GM19239 (cell line): ENCODE data around the gene CCR8.
"Not testable (repeated sequence)": the region's sequence is repeated elsewhere in the genome, so short reads cannot be mapped to it uniquely, and the experiment has no call there.

ENCODE experiments used
- DNase-seq: peaks from one replicate; pipeline ENCODE4 v3.0.0; 2011; ENCODE audit warnings: low spot score; ENCODE audit not compliant: insufficient read length
- FAIRE-seq: peaks from 2 replicates; lab custom pipeline; 2011; peaks lifted over from hg19 to GRCh38; lab: Jason Lieb, UNC

Gene CCR8

DNA sequence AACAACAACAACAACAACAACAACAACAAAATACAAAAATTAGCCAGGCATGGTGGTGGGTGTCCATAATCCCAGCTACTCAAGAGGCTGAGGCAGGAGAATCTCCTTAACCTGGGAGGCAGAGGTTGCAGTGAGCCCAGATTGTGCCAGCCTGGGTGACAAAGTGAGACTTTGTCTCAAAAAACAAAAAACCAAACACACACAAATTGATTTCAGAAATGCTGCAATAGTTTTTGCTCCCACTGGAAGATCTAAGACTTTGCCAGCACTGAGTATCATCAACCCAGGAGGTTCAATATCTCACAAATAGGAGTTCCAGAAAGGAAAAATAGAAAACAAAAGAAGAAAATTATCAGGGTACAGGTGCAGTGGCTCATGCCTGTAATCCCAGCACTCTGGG is 16.2 kb upstream of the CCR8 start:
- no peak for FAIRE-seq

DNA sequence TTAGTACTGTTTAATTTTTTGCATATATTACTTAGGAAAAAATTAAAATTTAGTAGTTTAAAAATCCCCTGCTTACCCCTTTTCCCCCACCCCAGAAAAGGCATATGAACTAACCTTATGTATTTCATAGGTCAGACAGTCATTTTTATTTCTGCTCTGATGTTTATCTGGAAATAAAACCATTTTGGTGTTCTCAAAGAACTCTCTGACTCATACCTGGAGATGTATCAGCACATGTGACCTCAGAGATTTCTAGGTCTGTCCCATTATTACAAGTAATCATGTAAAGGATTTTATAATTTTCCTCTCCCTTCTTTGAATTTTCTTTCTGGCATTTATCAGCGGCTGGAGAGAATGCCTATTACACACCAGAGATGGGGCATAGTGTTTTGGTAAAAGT is 14.1 kb upstream of the CCR8 start:
- FAIRE-seq, result no peak
- no peak for DNase-seq

More for the DNA sequence above, 16.2 kb upstream of the CCR8 start:
- no peak for DNase-seq

DNA sequence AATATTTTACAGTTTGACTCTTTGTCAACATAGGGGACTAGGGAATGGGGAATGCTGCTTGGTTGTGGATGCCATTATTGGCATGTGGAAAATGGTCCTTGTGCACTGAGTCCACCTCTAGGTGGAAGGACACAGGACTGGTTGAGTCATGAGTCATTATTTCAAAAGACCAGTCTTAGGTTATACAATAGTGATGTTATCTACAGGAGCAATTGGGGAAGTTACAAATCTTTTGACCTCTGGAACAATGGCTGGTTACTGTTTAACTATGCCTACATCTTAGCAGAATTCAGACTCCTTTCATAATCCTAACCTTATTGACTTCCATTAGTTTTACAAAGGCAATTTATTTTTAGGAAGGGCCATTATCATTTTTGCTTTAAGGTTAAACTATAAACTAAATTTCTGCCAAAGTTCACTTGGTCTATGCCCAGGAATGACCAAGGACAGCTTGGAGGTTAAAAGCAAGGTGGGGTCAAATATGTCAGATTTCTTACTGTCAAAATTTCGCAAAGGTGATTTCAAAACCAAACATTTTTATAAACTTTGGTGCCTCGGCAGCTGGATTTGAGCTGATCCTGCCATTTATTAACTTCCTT is 11.8 kb upstream of the CCR8 start:
- DNase-seq, result no peak
- peak; percentile 39 for FAIRE-seq

DNA sequence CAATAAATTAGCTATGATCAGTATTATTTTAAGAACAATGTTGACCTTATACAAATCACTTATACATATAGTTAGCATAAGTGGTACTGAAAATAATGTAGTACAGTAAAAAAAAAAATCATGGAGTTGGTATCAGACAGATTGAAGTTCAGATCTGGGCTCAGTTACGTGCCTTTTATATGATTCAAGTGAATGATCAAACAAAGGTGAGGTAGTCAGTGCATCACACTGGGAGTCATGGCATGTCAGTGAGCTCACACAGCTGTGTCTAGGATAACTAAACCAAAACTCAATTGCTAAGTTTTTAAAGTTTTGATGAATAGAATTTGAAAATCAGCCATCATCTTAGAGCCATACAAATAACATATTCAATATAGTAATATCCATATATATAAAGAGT is 11.2 kb upstream of the CCR8 start:
- DNase-seq (no peak), FAIRE-seq (no peak)

DNA sequence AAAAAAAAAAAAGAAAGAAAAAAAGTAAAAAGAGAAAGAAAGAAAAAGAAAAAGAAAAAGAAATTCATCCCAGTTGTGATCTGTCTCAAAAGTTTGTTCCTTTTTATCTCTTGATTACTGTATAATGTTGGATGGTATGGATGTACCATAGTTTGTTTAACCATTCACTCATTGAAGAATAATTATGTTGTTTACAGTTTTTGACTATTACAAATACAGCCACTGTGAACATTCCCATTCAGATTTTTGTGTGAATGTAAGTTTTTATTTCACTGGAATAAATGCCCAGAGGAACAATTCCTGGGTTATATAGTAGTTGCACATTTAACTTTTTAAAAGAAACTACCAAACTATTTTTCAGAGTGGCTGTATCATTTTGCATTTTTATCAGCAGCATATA is 10.3 kb upstream of the CCR8 start:
- FAIRE-seq (no peak), DNase-seq (no peak)

DNA sequence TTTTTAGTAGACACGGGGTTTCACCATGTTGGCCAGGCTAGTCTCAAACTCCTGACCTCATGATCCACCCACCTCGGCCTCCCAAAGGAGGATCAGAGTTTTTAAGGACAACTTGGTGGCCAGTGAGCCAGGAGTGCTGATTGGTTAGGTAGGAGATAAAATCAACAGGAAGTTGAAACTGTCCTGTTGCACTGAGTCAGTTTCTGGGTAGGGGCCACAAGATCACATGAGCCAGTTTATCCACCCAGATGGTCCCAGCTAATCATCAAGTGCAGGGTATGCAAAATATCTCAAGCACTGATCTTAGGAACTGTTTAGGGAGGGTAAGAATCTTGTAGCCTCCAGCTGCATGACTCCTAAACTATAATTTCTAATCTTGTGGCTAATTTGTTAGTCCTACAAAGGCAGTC is 7.9 kb upstream of the CCR8 start:
- FAIRE-seq, DNase-seq: not testable (repeated sequence)

DNA sequence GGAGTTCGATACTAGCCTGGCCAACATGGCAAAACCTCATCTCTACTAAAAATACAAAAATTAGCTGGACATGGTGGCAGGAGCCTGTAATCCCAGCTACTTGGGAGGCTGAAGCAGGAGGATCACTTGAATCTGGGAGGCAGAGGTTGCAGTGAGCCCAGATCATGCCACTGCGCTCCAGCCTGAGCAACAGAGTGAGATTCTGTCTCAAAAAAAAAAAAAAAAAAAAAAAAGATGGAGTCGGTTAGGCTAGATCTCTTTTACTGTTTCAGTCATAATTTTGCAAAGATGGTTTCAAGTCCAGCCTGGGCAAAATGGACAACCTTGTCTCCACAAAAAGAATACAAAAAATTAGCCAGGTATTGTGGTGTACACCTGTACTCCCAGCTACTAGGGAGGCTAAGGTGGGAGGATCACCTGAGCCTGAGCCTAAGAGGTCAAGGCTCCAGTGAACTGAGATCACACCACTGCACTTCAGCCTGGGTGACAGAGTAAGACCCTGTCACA is 7.2 kb upstream of the CCR8 start:
- not testable (repeated sequence) for FAIRE-seq, DNase-seq

DNA sequence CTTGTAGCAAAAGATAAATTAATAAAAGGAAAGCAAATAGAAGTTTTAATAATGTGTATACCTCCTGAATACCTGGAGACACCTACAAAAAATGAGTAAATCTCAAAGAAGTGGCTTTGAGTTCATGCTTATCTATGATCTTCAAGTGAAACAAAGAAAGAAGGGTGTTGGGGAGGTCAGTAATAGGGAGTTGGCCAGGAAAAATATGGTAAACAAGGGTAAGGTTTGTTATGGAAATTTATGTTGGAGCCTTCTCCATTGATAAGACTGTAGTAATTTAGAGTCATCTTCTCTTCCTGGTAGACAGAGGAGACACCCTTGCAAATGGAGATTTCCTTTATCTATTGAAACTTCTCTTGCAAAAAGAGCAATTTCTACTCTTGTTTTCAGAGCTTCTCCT is 6.6 kb upstream of the CCR8 start:
- no peak for DNase-seq
- peak; percentile 8 for FAIRE-seq

DNA sequence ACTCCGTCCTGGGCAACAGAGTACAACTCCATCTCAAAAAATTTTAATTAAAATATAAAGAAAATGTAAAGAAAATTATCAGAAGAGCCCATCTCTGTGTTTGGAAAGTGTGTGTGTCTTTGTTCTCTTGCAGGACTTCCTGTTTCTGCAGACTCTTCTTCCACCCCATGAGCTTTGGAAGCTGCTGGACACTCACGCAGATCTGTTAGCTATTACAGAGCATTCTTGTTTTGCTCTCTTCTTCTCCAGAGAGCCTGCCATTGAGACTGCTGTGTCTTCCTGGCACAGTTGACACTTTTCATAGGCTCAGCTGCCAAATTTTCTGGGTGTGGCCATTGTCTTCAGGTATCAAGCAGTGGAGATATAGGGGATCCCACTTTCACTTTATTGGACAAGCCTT is 6.0 kb upstream of the CCR8 start:
- FAIRE-seq (no peak), DNase-seq (no peak)

DNA sequence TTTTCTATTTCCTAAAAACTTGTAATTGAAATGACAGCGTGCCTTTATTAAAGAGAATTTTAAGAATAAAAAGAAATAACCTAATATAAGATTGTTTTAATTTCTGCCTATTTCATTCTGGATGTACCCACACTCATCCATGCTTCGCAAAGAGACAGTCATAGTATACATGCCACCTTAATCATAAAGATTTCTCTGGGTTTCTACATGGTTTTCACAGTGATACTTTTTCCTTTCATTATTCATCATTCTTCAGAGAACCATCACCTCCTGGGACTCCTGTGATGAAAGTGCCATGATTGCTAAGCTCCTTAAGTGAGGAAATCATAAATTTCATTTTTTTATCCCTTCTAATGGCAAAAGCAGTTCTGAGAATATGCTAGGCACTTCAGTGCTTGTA is 4.3 kb upstream of the CCR8 start:
- no peak for FAIRE-seq
- no peak for DNase-seq

DNA sequence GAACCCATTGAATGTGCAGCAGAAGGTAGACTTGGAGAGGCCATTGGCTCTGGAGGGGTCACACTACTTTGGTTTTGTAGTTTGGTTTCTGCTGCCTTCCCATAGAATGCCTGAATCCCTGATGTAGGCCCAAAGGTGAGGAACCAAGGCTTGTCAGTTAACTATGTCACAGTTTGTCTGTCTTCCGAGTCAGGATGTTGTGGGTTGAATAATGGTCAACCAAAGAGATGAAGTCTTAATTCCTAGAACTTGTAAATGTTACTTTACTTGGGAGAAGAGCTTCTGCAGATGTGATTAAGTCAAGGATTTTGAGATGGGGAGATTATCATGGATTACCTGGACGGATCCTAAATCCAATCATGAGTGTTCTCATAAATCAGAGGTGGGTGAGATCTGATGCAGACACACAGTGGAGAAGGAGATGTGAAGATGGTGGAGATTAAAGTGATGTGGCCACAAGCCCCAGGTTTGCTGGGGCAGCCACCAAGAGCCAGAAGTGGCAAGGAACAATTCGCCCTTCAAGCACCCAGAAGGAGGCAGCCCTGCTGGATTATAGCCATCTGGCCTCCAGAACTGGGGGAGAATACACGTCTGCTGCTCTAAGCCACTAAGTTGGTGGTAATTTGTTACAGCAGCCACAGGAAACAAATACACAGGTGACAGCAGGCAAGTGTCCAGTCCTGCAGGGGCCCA is 2.3 kb upstream of the CCR8 start:
- DNase-seq (no peak), FAIRE-seq (peak; percentile 73)

DNA sequence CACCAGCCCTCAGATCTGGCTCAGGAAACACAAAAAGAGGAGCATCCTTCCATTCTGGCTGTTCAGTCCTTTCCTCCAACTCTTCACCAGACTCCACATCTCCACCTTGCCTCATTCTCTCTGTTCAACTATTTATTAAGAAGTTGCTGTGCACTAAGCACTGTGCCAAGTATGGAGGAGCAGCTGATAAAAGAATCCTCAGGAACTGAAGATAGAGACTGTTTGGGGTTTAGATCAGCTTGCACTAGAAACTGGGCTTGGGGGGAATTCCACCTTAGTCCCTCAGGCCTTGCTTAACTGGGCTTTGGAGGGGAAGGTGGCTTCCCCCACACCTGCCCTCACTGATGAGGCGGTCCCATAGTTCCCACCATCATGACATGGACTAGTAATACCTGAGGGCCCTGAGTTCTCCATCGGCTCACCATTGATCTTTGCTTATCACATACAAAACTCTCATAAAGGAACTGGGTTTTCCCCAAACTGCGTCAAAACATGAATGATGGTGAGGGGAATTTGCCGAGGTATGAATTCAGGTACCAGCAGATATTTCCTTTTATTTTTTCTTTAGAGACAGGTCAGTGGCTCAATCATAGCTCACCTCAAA is 1.7 kb upstream of the CCR8 start:
- FAIRE-seq, result peak; percentile 86
- no peak for DNase-seq

DNA sequence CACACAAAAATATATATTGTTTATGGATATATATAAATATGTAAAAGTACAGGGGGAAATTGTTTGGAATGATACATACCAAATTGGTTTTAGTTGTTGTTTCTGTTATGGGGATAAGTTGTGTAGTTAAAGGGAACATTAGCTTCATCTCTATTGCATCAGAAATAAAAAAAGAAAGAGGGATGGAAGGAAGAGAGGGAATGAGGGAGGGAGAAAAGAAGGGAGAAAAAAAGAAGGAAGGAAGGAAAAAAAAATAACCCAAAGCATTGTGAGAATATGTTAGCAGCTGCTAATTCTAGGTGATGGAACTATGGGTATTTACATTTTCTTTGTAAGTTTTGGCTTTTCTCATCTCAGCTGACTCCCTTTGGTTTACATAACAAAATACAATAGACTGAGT is 1.3 kb downstream of the CCR8 start:
- no peak for FAIRE-seq

DNA sequence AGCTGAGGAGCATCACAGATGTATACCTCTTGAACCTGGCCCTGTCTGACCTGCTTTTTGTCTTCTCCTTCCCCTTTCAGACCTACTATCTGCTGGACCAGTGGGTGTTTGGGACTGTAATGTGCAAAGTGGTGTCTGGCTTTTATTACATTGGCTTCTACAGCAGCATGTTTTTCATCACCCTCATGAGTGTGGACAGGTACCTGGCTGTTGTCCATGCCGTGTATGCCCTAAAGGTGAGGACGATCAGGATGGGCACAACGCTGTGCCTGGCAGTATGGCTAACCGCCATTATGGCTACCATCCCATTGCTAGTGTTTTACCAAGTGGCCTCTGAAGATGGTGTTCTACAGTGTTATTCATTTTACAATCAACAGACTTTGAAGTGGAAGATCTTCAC is 3.0 kb downstream of the CCR8 start:
- no peak for FAIRE-seq
- no peak for DNase-seq

More for the DNA sequence above, 1.3 kb downstream of the CCR8 start:
- DNase-seq, result no peak

DNA sequence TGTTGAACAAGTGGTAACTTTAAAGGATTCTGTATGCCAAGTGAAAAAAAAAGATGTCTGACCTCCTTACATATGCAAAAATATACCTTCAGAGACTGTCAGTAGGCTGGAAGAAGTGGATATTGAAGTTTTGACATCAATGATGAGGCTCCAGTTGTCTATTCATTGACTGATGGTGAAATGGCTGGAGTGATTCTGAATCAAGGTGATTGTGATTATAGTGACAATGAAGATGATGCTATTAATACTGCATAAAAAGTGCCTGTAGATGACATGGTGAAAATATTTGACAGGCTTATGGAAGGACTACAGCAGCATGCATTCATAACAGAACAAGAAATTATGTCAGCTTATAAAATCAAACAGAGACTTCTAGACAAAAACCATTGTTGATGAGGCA is 4.1 kb downstream of the CCR8 start:
- no peak for FAIRE-seq
- DNase-seq, result no peak

DNA sequence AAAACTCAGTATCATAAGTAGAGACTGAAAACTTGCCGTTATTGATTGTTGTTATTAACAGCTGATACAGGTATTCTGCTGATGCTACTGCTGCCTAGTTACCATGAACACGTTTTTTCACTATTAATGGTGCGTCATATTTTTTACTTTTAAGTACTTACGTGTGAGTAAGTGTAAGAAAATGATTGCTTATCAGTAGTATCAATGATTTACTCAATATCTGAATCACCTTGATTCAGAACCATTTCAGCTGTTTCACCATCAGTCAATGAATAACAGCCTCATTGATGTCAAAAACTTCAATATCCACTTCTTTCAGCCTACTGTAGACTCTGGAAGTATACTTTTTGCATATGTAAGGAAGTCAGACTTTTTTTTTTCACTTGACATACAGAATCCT is 4.7 kb downstream of the CCR8 start:
- FAIRE-seq (no peak), DNase-seq (no peak)

DNA sequence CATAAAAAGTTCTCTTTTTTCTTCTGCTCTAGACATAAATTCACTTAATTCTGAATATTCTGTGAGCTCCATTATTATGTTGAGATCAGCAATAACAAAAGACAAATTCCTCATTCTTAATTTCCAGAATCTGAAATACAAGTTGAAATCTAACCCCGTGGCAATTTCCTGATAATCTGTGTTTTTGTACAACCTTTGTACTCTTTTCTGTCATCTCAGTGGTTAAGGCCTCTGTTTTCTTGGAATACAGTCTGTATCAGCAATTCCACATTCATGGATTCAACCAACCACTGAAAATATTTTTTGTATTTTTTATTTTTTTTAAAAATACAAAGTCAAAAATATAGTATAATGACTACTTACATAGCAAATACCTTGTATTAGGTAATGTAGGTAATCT is 8.7 kb downstream of the CCR8 start:
- FAIRE-seq, result no peak
- no peak for DNase-seq

DNA sequence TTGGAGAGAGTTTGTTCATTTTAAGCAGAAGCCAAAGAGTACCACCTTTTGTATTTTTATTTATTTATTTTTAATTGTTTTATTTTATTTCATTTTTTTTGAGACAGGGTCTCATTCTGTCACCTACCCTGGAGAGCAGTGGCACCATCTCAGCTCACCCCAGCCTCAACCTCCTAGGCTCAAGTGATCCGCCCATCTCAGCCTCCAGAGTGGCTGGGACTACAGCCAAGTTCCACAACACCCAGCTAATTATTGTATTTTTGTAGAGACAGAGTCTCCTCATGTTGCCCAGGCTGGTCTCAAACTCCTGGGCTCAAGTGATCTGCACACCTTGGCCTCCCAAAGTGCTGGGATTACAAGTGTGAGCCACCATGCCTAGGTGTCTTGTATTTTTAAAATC is 9.6 kb downstream of the CCR8 start:
- FAIRE-seq (no peak), DNase-seq (no peak)

DNA sequence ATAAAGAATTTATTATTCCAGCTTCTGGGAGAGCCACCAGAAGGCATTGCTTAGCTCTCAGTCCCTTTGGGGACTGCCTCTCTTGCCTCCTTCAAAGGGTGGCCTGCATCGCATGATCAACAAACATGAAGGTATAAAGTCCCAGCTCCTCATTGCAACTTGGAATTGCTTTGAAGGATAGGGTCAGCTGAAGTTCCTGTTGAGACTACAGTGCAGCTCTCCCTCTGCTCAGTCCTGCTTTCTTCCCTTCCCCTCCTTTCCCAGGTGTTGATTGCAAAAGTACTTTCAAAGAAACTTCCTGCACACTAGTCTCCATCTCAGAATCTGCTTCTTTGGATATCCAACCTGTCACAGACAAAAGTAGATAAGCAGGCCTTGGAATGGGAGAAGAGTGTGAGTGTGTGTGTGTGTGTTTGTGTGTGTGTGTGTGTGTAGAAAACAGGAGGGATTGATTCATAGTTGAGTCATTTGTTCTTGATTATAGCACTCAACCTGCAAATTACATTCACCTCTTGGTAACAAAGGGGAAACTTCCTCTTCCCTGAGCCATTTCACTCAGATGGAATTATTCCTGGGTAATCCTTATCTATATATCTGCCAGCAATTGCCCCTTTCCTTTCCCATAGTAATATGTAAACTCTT is 13.7 kb downstream of the CCR8 start:
- no peak for DNase-seq
- no peak for FAIRE-seq

DNA sequence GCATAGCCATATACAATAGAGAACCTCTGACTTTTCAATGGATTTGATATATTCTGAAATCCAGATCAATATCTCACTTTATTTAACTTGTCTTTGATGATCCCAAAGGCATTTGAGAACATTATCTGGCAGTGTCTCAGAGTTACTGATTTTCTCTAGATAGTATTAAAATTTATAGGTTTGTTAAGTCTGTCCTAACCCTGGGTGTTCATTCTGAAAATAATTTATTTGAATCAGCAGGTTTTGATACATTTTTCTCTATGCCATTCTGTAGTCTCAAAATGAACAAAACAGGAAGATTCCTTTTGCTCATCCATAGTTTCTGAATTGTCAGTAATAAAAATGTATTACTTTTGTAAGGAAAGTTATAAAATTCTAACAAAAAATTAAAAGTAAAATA is 14.3 kb downstream of the CCR8 start:
- FAIRE-seq (no peak), DNase-seq (no peak)

DNA sequence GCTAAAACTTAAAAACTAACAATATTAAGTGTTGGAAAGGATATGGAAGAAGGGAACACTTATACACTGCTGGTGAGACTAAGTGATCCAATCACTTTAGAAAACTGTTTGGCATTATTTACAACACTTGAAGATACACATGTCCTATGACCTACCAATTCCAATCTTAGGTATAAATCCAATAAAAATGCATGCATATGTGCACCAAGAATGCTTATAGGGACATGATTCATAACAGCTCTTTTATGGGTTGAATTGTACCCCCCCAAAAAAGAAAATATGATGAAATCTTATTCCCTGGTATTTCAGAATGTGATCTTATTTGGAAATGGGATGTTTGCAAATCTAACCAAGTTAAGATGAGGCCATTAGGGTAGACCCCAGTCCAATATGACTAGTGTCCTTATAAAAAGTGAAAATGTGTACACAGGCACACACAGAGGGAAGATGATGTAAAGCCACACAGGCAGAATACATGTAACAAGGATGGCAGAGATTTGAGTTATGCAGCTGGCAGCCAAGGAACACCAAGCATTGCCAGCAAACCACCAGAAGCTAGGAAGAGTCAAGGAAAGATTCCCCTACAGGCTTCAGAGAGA is 15.3 kb downstream of the CCR8 start:
- FAIRE-seq (no peak), DNase-seq (no peak)
